Activated CD4-positive, alpha-beta memory T cell treated with anti-CD3 and anti-CD28 coated beads for 36 hours (primary cell): ENCODE measurements around the gene NDRG3. TPM values are rescaled to one million over a fixed set of nuclear protein-coding genes. Genes with fewer than 3 reads are reported as not detected.
A peak's percentile ranks its signal among the peaks of the same experiment; 100 is the strongest.
"Not testable (repeated sequence)": the region's sequence is repeated elsewhere in the genome, so short reads cannot be mapped to it uniquely, and the experiment has no call there.

Experiments
- CTCF ChIA-PET: fragments of 350-600 bp; sonication (Branson Sonifier 250); formaldehyde crosslinking; loops from one replicate; lab custom pipeline; 2021; ENCODE audit warnings: antibody characterized with exemption, inconsistent platforms; lab: Charles Lee
- POLR2A ChIA-PET: fragments of 350-600 bp; sonication (Branson Sonifier 250); formaldehyde crosslinking; loops from one replicate; lab custom pipeline; 2021; ENCODE audit warnings: antibody characterized with exemption; lab: Charles Lee
- DNase-seq: peaks from one replicate; pipeline ENCODE4 v3.0.0-alpha.2; 2020
- H3K27ac Mint-ChIP-seq: one replicate; pipeline ENCODE4 v1.8.0; 2021; ENCODE audit warnings: mixed read lengths
- H3K27me3 Mint-ChIP-seq: one replicate; pipeline ENCODE4 v1.8.0; 2021; ENCODE audit warnings: mixed read lengths
- H3K36me3 Mint-ChIP-seq: one replicate; pipeline ENCODE4 v1.8.0; 2021; ENCODE audit warnings: mixed read lengths
- H3K4me1 Mint-ChIP-seq: one replicate; pipeline ENCODE4 v1.8.0; 2021; ENCODE audit warnings: low read depth, mixed read lengths
- H3K4me3 Mint-ChIP-seq: one replicate; pipeline ENCODE4 v1.8.0; 2021; ENCODE audit warnings: mild to moderate bottlenecking, mixed read lengths
- H3K9me3 Mint-ChIP-seq: one replicate; pipeline ENCODE4 v1.8.0; 2021; ENCODE audit warnings: mixed read lengths
- intact Hi-C: fragments of 100-400 bp; cut with micrococcal nuclease; formaldehyde crosslinking; loops from one replicate; pipeline ENCODE4 v1.15.1; 2023
- total RNA-seq, 2 experiments: library from RNA; stranded (reverse); gene quantifications; one replicate each; pipeline ENCODE4 v1.2.3, GENCODE V29; 2021

NDRG3 gene
- total RNA-seq, 2 experiments from 2014 or later, result 29.9 to 33.1 TPM

GRCh38 chr20:36644032-36644705 is 101.7 kb downstream of the NDRG3 start:
- ChIA-PET POLR2A (interaction anchor here (0.6 to 3.0 kb wide), 10 partner anchors 11 to 191 kb away, joined by 3 to 15 read pairs (median 4); partner anchors contain the start of genes DSN1, RAB5IF and TGIF2), CTCF (interaction anchor here (0.6 to 3.6 kb wide), 7 partner anchors 15 to 111 kb away, joined by 3 to 17 read pairs (median 3); partner anchors contain the start of gene RAB5IF)
- intact Hi-C loops, result loop anchor here (1.0 to 5.0 kb wide), 6 partner anchors 13 to 128 kb away; partner anchors contain the start of genes DSN1, NDRG3 and TGIF2
- H3K27ac Mint-ChIP-seq, result peak overlapping the region; percentile 100
- H3K27me3 Mint-ChIP-seq, result no peaks in the 10 kb centered on the region
- peak overlapping the region; percentile 97 for H3K4me3 Mint-ChIP-seq
- H3K9me3 Mint-ChIP-seq, result no peaks in the 10 kb centered on the region
- peaks cover 47% of the 10 kb centered on the region for H3K4me1 Mint-ChIP-seq
- peak; percentile 78 for DNase-seq
- H3K36me3 Mint-ChIP-seq, result peaks cover 29% of the 10 kb centered on the region

GRCh38 chr20:36642136-36642535 is 103.8 kb downstream of the NDRG3 start:
- Mint-ChIP-seq H3K27me3 (no peaks in the 10 kb centered on the region), H3K4me1 (peaks cover 46% of the 10 kb centered on the region), H3K9me3 (no peaks in the 10 kb centered on the region), H3K36me3 (peaks cover 35% of the 10 kb centered on the region), H3K27ac (peak overlapping the region; percentile 100), H3K4me3 (no peak overlapping the region)
- POLR2A ChIA-PET, result interaction anchor here (0.5 to 3.0 kb wide), 3 partner anchors 37 to 1492 kb away, joined by 3 to 12 read pairs (median 3); partner anchors contain the start of genes DSN1 and RAB5IF
- intact Hi-C loops, result loop anchor here (5.0 kb wide), 2 partner anchors 90 to 130 kb away; partner anchors contain the start of gene DSN1
- peak; percentile 15 for DNase-seq
- CTCF ChIA-PET, result interaction anchor here (1.4 kb wide), 1 partner anchor 16 kb away, joined by 3 read pairs; no protein-coding TSS in a partner anchor

- no peaks in the 10 kb centered on the region for H3K27me3 Mint-ChIP-seq
- peaks cover 41% of the 10 kb centered on the region for H3K4me1 Mint-ChIP-seq
- POLR2A ChIA-PET, result interaction anchor here (0.5 kb wide), 1 partner anchor 1491 kb away, joined by 3 read pairs; no protein-coding TSS in a partner anchor
These were observed 104.4 kb downstream of the NDRG3 start for GRCh38 chr20:36641506-36641843.

GRCh38 chr20:36638876-36639400 is 107.0 kb downstream of the NDRG3 start:
- CTCF ChIA-PET, H3K4me3 Mint-ChIP-seq, POLR2A ChIA-PET, DNase-seq, intact Hi-C loops, H3K27ac Mint-ChIP-seq, H3K9me3 Mint-ChIP-seq, H3K27me3 Mint-ChIP-seq: not testable (repeated sequence)
- Mint-ChIP-seq H3K4me1 (peaks cover 29% of the 10 kb centered on the region), H3K36me3 (peaks cover 34% of the 10 kb centered on the region)

More at GRCh38 chr20:36641506-36641843, 104.4 kb downstream of the NDRG3 start:
- no peaks in the 10 kb centered on the region for H3K9me3 Mint-ChIP-seq
- DNase-seq, result no peak
- peak overlapping the region; percentile 100 for H3K27ac Mint-ChIP-seq
- H3K36me3 Mint-ChIP-seq, result peaks cover 38% of the 10 kb centered on the region
- H3K4me3 Mint-ChIP-seq, result no peak overlapping the region
- intact Hi-C loops, result loop anchor here (5.0 kb wide), 2 partner anchors 91 to 131 kb away; partner anchors contain the start of gene DSN1
- CTCF ChIA-PET, result interaction anchor here (1.4 kb wide), 1 partner anchor 17 kb away, joined by 3 read pairs; no protein-coding TSS in a partner anchor

GRCh38 chr20:36634342-36634741 is 111.5 kb downstream of the NDRG3 start:
- CTCF ChIA-PET, result no interaction called here
- no peaks in the 10 kb centered on the region for H3K9me3 Mint-ChIP-seq
- POLR2A ChIA-PET, result no interaction called here
- H3K27ac Mint-ChIP-seq, result peak overlapping the region; percentile 24
- no peaks in the 10 kb centered on the region for H3K27me3 Mint-ChIP-seq
- no peak for DNase-seq
- H3K4me1 Mint-ChIP-seq, result peaks cover 26% of the 10 kb centered on the region
- peaks cover 42% of the 10 kb centered on the region for H3K36me3 Mint-ChIP-seq
- H3K4me3 Mint-ChIP-seq, result no peak overlapping the region
- intact Hi-C loops, result no loop called here

GRCh38 chr20:36633285-36633772 is 112.6 kb downstream of the NDRG3 start:
- Mint-ChIP-seq H3K36me3 (peaks cover 40% of the 10 kb centered on the region), H3K4me1 (peaks cover 29% of the 10 kb centered on the region), H3K9me3 (no peaks in the 10 kb centered on the region), H3K27me3 (no peaks in the 10 kb centered on the region), H3K27ac (peak overlapping the region; percentile 28), H3K4me3 (no peak overlapping the region)
- ChIA-PET CTCF (interaction anchor here (0.6 to 1.0 kb wide), 2 partner anchors 27 to 263 kb away, joined by 3 read pairs; partner anchors contain the start of gene RAB5IF), POLR2A (no interaction called here)
- no peak for DNase-seq
- intact Hi-C loops, result no loop called here

GRCh38 chr20:36632487-36633284 is 113.2 kb downstream of the NDRG3 start:
- POLR2A ChIA-PET, result interaction anchor here (1.5 kb wide), 1 partner anchor 14 kb away, joined by 5 read pairs; the partner anchor contains the start of gene SLA2
- no peak for DNase-seq
- no peaks in the 10 kb centered on the region for H3K9me3 Mint-ChIP-seq
- H3K36me3 Mint-ChIP-seq, result peaks cover 44% of the 10 kb centered on the region
- intact Hi-C loops, result no loop called here
- H3K27ac Mint-ChIP-seq, result peak overlapping the region; percentile 52
- H3K4me3 Mint-ChIP-seq, result no peak overlapping the region
- CTCF ChIA-PET, result interaction anchor here (0.6 to 1.0 kb wide), 2 partner anchors 27 to 262 kb away, joined by 3 read pairs; partner anchors contain the start of gene RAB5IF
- no peaks in the 10 kb centered on the region for H3K27me3 Mint-ChIP-seq
- H3K4me1 Mint-ChIP-seq, result peaks cover 33% of the 10 kb centered on the region

GRCh38 chr20:36632147-36632486 is 113.8 kb downstream of the NDRG3 start:
- no peak for DNase-seq
- Mint-ChIP-seq H3K4me1 (peaks cover 33% of the 10 kb centered on the region), H3K27me3 (no peaks in the 10 kb centered on the region), H3K27ac (peak overlapping the region; percentile 52), H3K4me3 (no peak overlapping the region), H3K9me3 (no peaks in the 10 kb centered on the region), H3K36me3 (peaks cover 46% of the 10 kb centered on the region)
- intact Hi-C loops, result no loop called here
- CTCF ChIA-PET, result interaction anchor here (1.0 kb wide), 1 partner anchor 26 kb away, joined by 3 read pairs; the partner anchor contains the start of gene RAB5IF
- POLR2A ChIA-PET, result interaction anchor here (1.5 kb wide), 1 partner anchor 14 kb away, joined by 5 read pairs; the partner anchor contains the start of gene SLA2

- Mint-ChIP-seq H3K36me3 (peaks cover 48% of the 10 kb centered on the region), H3K9me3 (no peaks in the 10 kb centered on the region), H3K4me1 (peaks cover 33% of the 10 kb centered on the region), H3K4me3 (no peak overlapping the region), H3K27ac (peak overlapping the region; percentile 52), H3K27me3 (no peaks in the 10 kb centered on the region)
- intact Hi-C loops, result loop anchor here (2.0 kb wide), 1 partner anchor 13 kb away; no protein-coding TSS in a partner anchor
- DNase-seq, result no peak
- ChIA-PET POLR2A (interaction anchor here (1.5 kb wide), 1 partner anchor 15 kb away, joined by 5 read pairs; the partner anchor contains the start of gene SLA2), CTCF (no interaction called here)
These were observed 114.2 kb downstream of the NDRG3 start for GRCh38 chr20:36631646-36632045.

- Mint-ChIP-seq H3K27me3 (no peaks in the 10 kb centered on the region), H3K9me3 (no peaks in the 10 kb centered on the region), H3K27ac (peak overlapping the region; percentile 88), H3K36me3 (peaks cover 47% of the 10 kb centered on the region), H3K4me3 (peak overlapping the region; percentile 50), H3K4me1 (peaks cover 31% of the 10 kb centered on the region)
- intact Hi-C loops, result loop anchor here (2.0 kb wide), 1 partner anchor 15 kb away; no protein-coding TSS in a partner anchor
- POLR2A ChIA-PET, result interaction anchor here (0.5 to 1.7 kb wide), 5 partner anchors 14 to 24 kb away, joined by 3 to 8 read pairs (median 3); partner anchors contain the start of genes RAB5IF and SLA2
- CTCF ChIA-PET, result interaction anchor here (0.6 to 3.0 kb wide), 7 partner anchors 15 to 190 kb away, joined by 3 to 17 read pairs (median 6); partner anchors contain the start of genes DSN1, RAB5IF and SLA2
- peak; percentile 76 for DNase-seq
These were observed 115.9 kb downstream of the NDRG3 start for GRCh38 chr20:36629719-36630681.
